ENCODE measurements around the gene KRT71. TPM values are rescaled to one million over a fixed set of nuclear protein-coding genes. Genes with fewer than 3 reads are reported as not detected.

The KRT71 gene
- total RNA-seq, 2 experiments from 2014 or later = not detected

DNA sequence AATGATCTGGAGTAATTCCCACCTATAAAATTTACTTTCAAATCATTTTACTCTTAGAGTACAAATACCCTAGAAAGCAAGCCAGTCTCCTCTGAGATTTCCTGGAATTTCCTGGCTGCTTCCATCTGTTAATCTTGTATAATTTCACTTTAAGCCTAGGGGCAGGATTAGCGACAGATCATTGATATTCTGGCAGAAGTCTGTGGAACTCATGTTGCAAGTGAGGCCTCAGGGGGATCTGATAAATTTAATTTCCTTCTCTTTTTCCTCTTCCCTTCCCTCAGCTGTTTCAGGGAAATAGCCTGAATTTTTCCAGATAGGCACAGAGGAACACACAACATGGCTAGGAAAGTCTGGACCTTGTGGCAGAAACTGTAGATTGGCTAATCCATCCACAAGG is 54.0 kb downstream of the KRT71 start:
- ATAC-seq (no peak), DNase-seq (no peak)
- intact Hi-C loops (cut with micrococcal nuclease) = no loop called here
- no peaks in the 10 kb centered on the region for H3K36me3 Mint-ChIP-seq (ENCODE audit: low read depth)
- no peaks in the 10 kb centered on the region for H3K4me1 Mint-ChIP-seq (ENCODE audit: low read depth)
- peaks cover 17% of the 10 kb centered on the region for H3K27me3 Mint-ChIP-seq
- TF ChIP-seq CTCF (IDR thresholded peaks at IDR 0.05) = no peak
- H3K27ac Mint-ChIP-seq = no peak overlapping the region
- H3K9me3 Mint-ChIP-seq = no peaks in the 10 kb centered on the region
- CTCF ChIA-PET = interaction anchor here (1.0 kb wide), 1 partner anchor 473 kb away, joined by 3 read pairs; no protein-coding TSS in a partner anchor
- POLR2A ChIA-PET = interaction anchor here (0.7 kb wide), 1 partner anchor 14 kb away, joined by 3 read pairs; no protein-coding TSS in a partner anchor
- H3K4me3 Mint-ChIP-seq = no peak overlapping the region

DNA sequence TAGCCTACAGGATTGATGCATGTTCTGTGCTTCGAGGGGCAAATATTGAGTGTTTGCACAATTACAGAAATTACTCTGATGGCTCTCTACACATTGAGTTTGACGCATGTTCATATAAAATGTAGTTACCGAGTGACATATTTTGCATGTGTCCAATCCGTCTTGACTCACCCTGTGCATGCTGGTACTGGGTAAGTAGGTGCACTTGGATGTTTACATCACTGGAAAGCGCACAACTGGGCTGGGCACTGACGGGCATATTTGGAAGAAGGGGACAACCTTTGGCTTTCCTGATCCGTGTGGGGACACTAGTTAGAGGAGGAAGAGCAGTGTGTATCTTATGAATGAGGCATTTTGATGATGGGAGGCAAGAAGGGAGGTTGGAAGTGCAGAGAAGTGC is 55.0 kb downstream of the KRT71 start:
- POLR2A ChIA-PET = no interaction called here
- H3K36me3 Mint-ChIP-seq (ENCODE audit: low read depth) = no peaks in the 10 kb centered on the region
- no peak overlapping the region for H3K4me3 Mint-ChIP-seq
- ATAC-seq (no peak), DNase-seq (no peak)
- peaks cover 22% of the 10 kb centered on the region for H3K27me3 Mint-ChIP-seq
- H3K27ac Mint-ChIP-seq = no peak overlapping the region
- no peaks in the 10 kb centered on the region for H3K4me1 Mint-ChIP-seq (ENCODE audit: low read depth)
- no peaks in the 10 kb centered on the region for H3K9me3 Mint-ChIP-seq
- intact Hi-C loops (cut with micrococcal nuclease) = no loop called here
- CTCF ChIA-PET = no interaction called here
- no peak for TF ChIP-seq CTCF (IDR thresholded peaks at IDR 0.05)

- TF ChIP-seq CTCF (IDR thresholded peaks at IDR 0.05) = no peak
- Mint-ChIP-seq H3K27me3 (peaks cover 21% of the 10 kb centered on the region), H3K4me1 (ENCODE audit: low read depth) (no peaks in the 10 kb centered on the region)
Measured at GRCh38 chr12:52496590-52497071, 56.3 kb downstream of the KRT71 start.

DNA sequence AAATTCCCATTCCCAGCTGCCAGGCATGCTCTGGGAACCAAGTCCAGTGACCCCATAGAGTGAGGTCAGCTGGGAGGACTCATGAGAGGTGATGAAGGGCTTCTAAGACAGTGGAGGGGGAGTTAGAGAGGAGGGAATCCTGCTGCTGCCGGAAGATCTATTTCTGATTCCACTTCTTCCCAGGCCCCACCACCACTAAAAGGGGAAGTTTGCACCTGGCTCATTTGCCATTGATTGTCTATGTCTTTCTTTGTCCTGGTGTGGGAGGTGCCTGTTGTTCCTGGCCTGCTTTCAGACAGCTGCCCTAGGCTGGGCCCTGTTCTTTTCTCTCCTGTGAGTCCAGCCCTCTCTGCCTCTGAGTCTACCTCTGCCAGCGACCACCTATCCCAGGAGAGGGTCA is 56.9 kb downstream of the KRT71 start:
- TF ChIP-seq CTCF (IDR thresholded peaks at IDR 0.05) = no peak
- Mint-ChIP-seq H3K36me3 (ENCODE audit: low read depth) (no peaks in the 10 kb centered on the region), H3K27me3 (peaks cover 25% of the 10 kb centered on the region), H3K27ac (no peak overlapping the region), H3K4me3 (no peak overlapping the region), H3K4me1 (ENCODE audit: low read depth) (no peaks in the 10 kb centered on the region), H3K9me3 (no peaks in the 10 kb centered on the region)
- ChIA-PET POLR2A (no interaction called here), CTCF (no interaction called here)
- DNase-seq (no peak), ATAC-seq (no peak)
- intact Hi-C loops (cut with micrococcal nuclease) = no loop called here

More at GRCh38 chr12:52496590-52497071, 56.3 kb downstream of the KRT71 start:
- Mint-ChIP-seq H3K4me3 (no peak overlapping the region), H3K9me3 (no peaks in the 10 kb centered on the region), H3K27ac (no peak overlapping the region), H3K36me3 (ENCODE audit: low read depth) (no peaks in the 10 kb centered on the region)
- POLR2A ChIA-PET = no interaction called here
- CTCF ChIA-PET = no interaction called here
- ATAC-seq (no peak), DNase-seq (no peak)
- intact Hi-C loops (cut with micrococcal nuclease) = no loop called here

DNA sequence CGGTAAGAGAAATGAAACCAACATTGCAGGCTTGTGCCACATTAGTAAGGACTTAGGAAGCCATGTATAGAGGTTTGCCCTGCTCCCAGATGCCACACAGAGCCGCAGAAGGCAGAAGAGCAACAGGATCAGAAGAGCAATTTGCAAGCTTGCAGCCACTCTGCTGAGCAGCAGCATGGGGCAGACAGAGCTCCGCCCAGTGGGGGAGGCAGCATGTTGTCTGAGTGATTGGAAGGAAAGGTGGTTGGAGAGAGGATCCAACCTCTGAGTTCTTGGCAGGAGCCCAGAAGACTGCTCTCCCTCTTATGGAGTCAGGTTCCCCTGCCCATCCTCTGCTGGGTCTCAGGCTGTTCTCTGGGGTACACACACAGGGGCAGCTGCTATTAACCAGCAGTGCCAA is 57.6 kb downstream of the KRT71 start:
- no peaks in the 10 kb centered on the region for H3K4me1 Mint-ChIP-seq (ENCODE audit: low read depth)
- no peak for ATAC-seq
- CTCF ChIA-PET = no interaction called here
- peaks cover 28% of the 10 kb centered on the region for H3K27me3 Mint-ChIP-seq
- no peak for TF ChIP-seq CTCF (IDR thresholded peaks at IDR 0.05)
- no peak overlapping the region for H3K27ac Mint-ChIP-seq
- no peak for DNase-seq
- POLR2A ChIA-PET = no interaction called here
- intact Hi-C loops (cut with micrococcal nuclease) = no loop called here
- H3K9me3 Mint-ChIP-seq = no peaks in the 10 kb centered on the region
- H3K4me3 Mint-ChIP-seq = no peak overlapping the region
- H3K36me3 Mint-ChIP-seq (ENCODE audit: low read depth) = no peaks in the 10 kb centered on the region

Measured in activated CD8-positive, alpha-beta T cell treated with anti-CD3 and anti-CD28 coated beads for 36 hours (primary cell).